Astrocyte of the hippocampus (primary cell): Measurements from ENCODE around the gene CERS2.

Experiments
- DNase-seq: peaks from one replicate; pipeline ENCODE4 v3.0.0; 2011; ENCODE audit warnings: low read depth, low spot score

Gene CERS2

DNA sequence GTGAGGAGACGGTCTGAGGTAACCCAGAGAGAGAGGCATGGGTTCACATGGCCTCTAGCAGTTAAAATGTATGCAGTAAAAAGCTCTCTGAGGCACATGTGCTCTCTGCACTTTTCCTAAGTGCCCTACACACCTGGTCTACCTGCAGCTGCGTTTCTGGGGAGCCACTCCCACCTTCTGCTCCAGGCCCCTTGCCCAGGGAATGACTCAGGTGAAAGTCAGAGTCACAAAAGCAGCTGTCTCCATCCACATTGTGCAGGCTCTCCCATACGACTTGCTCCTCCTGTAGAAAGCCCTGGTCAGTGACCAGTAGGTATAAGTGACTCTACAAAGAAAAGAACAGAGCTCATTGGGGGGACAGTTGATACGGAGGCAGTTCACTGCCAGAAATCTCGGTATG, 23.3 kb upstream of the CERS2 start:
- DNase-seq, result no peak

DNA sequence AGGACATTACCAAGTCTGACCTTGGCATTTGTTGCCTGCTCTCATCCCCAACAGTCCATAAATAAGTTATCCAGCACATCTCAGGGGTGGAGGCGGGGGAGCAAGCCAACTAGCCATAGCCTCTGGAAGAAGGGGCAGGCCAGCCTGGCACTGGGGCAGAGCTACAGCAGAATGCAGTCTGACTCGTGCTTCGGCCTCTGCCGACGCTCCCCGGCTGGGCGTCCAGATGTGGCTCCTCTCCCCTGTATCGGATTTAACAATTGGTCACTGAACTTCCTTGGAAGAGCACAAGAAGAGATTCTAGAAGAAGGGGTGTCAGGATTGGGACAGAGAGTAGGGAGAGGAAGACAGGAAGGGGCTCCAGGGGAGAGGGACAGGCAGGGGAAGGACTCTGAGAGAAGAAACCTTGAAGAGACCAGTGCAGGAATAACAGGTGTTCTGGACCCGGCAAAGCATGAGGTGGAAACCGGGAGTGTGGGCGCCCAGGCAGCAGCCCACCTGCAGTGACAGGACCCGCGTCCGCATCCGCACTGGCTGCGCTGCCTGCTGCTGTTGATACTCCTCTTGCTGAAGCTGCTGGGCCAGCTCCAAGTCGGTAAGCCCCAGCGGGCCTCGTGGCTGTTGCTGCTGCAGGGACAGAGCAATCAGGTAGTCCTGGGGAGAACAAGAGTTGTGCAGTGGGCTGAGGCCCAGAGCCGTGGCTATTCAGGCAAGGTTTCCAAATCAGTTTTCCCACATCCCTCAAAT, 22.7 kb upstream of the CERS2 start:
- peak; percentile 36 for DNase-seq

- DNase-seq, result peak; percentile 57
Measured at GRCh38 chr1:150995896-150996295, 21.3 kb upstream of the CERS2 start.

DNA sequence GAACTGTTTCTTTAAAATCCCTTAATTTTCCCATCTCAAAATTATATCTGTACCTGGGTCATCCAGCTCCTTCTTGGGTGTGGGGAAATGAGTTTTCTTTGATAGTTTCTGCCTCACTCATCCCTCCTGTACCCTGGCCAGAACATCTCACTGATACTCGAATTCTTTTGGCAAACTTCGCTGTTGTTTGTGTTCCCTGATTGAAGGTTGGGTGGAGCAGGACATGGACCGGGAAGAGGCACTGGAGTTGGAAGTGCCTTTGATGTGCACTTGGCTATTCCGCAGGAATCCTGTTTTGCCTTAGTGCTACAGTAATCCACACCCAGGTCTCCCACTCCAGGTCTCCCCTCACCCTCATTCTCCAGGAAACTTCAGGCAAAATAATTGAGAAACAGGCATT, 20.8 kb upstream of the CERS2 start:
- no peak for DNase-seq

DNA sequence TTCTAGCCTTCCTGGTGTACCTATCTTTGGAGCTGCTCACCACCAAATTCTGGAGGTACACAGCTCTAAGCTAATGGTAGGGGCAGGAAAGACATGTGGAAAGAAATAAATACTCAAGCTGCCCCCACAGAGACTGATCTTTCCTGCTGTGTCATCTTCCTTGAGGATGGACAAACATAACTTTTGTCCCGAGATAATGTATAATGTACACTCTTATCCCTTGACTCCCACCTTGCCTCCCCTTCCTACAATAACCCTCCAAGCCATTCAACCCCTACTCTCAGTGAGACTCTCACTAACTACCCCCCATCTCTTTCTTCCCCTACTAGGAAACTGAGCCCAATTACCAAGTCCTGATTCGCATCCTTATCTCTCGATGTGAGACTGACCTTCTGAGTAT, 19.6 kb upstream of the CERS2 start:
- no peak for DNase-seq

- no peak for DNase-seq
Measured at GRCh38 chr1:150992626-150993025, 18.0 kb upstream of the CERS2 start.

DNA sequence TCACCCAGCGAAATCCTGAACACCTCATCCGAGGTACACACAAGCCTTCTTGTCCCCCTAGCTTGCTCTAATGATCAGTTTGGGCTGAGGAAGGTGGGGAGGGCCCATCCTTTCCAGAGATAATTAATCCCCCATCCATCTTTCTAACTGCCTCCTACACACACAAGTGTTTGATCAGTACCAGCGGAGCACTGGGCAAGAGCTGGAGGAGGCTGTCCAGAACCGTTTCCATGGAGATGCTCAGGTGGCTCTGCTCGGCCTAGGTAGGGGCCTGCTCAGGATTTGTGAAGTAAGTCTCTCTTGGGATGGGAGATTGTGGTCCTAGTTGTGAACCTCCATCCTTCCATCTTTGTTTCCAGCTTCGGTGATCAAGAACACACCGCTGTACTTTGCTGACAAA, 13.3 kb upstream of the CERS2 start:
- DNase-seq, result no peak

DNA sequence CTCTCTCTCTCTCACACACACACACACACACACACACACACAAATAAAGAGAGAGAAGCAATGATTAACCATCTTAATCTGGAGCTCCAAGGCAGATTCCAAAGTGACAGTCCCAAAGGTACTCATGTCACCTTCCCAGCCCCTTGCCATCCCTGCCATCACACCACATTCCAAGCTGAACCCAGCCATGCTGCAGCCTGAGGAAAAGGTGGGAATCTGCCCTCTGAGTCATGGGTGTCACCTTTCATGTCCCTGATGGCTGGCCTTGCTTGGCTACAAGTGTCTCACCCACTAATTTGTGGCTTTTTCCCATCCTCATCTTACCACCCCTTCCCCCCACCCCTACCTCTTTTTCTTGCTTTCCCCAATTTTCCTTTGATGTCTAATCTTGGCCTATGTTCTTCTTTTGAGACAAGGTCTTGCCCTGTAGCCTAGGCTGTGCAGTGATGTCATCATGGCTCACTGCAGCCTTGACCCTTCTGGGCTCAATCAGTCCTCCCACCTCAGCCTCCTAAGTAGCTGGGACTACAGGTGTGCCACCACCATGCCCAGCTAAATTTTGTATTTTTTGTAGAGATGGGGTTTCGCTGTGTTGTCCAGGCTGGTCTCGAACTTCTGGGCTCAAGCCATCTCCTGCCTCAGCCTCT, 10.7 kb upstream of the CERS2 start:
- no peak for DNase-seq

- no peak for DNase-seq
Measured at GRCh38 chr1:150981805-150982712, 7.4 kb upstream of the CERS2 start, which contains the start of gene ANXA9. Gene ANXA9, plus strand, starts transcription at chr1:150982292. Its CDS starts 814 bp downstream, at chr1:150983106.

DNA sequence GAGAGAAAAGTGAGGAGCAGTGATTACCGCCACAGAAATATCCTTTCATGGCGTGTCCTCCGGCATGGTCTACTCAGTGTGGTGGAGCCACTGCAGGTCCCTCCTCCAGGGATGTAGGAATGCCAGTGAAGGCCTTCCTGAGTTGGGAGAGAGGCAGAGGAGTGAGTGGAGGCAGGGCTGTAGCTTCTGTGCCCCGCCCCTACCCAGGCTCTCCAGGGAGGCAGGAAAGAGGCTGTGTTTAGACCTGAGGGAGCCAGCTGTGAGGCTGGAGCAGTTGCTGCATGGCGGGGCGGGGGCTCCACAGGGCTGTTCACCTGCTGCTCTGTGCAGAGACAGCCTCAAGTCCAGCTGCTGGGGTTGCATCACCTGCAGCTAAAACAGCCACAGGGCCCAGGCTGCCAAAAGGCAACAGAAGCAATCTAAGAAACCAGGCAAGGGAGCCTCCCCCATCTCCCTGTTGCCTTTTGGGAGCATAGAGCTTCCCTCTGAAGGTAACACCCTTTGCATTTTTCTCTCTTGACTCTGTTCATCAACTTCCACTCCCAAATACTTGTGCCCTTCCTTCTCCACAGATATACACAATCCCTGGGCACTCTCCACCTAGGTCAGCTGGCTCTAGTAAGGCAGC, 6.7 kb upstream of the CERS2 start:
- DNase-seq, result no peak

GRCh38 chr1:150979092-150980056, 4.7 kb upstream of the CERS2 start:
- DNase-seq, result peak; percentile 94

GRCh38 chr1:150976879-150977694, 2.5 kb upstream of the CERS2 start:
- peak; percentile 64 for DNase-seq

GRCh38 chr1:150976401-150976821, 1.8 kb upstream of the CERS2 start:
- no peak for DNase-seq

GRCh38 chr1:150973836-150974579, 627 bp downstream of the CERS2 start:
- peak; percentile 66 for DNase-seq

GRCh38 chr1:150973258-150973835, 1.3 kb downstream of the CERS2 start:
- peak; percentile 48 for DNase-seq

GRCh38 chr1:150972417-150972940, 2.2 kb downstream of the CERS2 start:
- DNase-seq, result no peak

DNA sequence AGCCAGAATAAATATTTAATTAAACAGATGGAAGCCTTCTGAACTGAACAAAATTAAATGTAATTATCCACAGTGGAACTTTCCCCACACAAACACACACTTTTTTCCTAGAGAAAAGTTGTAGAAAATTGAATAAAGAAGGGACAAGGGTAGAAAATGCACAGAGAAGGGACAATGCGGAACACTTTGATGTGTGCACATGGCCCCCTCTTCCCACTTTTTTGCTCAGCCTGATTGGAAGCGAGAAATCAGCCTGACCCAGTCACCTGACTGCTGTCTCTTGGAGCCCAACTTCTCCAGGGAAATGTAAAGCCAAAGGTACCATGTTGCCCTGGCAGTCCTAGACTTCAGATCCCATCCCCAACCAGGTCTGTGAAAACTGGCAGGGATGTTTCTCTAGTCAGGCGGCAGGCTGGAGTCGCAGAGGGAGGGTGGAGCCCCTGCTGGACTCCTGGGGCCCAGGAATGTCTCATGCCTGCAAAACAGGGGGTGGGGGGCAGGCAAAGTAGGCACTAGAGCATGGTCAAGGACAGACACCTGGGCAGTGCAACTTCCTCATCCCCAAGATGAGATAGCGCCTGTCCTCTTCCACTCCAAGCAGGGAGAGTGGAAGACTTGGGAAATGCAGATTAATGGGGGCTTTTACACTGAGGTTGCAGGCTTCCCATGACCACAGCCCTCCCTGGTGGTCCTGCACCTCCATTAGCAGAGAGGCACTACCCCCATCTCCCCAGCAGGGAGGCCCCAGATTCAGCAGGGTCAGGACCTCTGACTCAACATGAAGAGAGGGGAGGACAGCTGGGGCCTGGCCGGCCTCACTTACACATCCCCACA, 2.8 kb downstream of the CERS2 start:
- DNase-seq, result peak; percentile 20
